Activated CD8-positive, alpha-beta memory T cell treated with anti-CD3 and anti-CD28 coated beads, Interleukin-2, amount 50 U/mL, for 4 hours (primary cell): ENCODE data around the gene PARVB.

Experiments used
- DNase-seq: peaks from one replicate; pipeline ENCODE4 v3.0.0-alpha.2; 2020

The PARVB gene

GRCh38 chr22:44221710-44222475 is 197.8 kb downstream of the PARVB start:
- DNase-seq = no peak
